Stimulated activated effector memory CD8-positive, alpha-beta T cell treated with anti-CD3 and anti-CD28 coated beads, Interleukin-12 subunit alpha, Interleukin-12 subunit beta, amount 100 ng/mL, for 72 hours (primary cell): Measurements from ENCODE around the gene ATXN1.

Source experiments
- ATAC-seq: fragments of 150-1000 bp; cut with Tn5 transposase; 2 replicates; pipeline ENCODE4 v1.10.0; 2021
- DNase-seq, 2 donors: peaks; one replicate each; pipeline ENCODE4 v3.0.0; 2021 to 2022; ENCODE audit warnings: low spot score in 2 of 2
- H3K27ac Mint-ChIP-seq: one replicate; pipeline ENCODE4 v1.8.0; 2022; ENCODE audit warnings: mild to moderate bottlenecking, mixed read lengths
- H3K36me3 Mint-ChIP-seq: one replicate; pipeline ENCODE4 v1.8.0; 2022; ENCODE audit warnings: mild to moderate bottlenecking, mixed read lengths
- H3K4me1 Mint-ChIP-seq: one replicate; pipeline ENCODE4 v1.8.0; 2022; ENCODE audit warnings: mixed read lengths
- H3K4me3 Mint-ChIP-seq: one replicate; pipeline ENCODE4 v1.8.0; 2022; ENCODE audit warnings: mild to moderate bottlenecking, mixed read lengths
- H3K9me3 Mint-ChIP-seq: one replicate; pipeline ENCODE4 v1.8.0; 2022; ENCODE audit warnings: mixed read lengths

The ATXN1 gene

DNA sequence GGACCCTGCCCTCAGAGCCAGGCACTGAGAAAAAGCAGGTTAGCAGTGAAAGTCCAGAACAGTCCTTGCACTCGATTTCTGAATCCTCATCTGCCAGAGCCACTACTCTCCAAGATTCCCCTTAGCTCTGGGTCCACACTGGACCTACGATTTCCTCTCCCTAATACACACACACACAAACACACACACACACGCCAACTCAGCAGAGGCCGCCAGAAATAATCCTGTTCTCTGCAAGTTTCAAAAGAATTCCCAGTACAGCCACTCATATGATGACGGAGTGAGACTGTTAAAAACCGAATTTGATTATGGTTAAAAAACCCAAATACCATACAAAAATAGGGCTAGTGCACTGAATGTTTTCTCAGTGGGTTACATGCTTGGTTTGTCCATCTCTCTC is 432.0 kb downstream of the ATXN1 start:
- Mint-ChIP-seq H3K4me3 (no peak overlapping the region), H3K27ac (peak overlapping the region; percentile 69), H3K4me1 (peaks cover 29% of the 10 kb centered on the region), H3K36me3 (peaks cover 55% of the 10 kb centered on the region), H3K9me3 (no peaks in the 10 kb centered on the region)
- ATAC-seq (no peak), DNase-seq (no peak)

DNA sequence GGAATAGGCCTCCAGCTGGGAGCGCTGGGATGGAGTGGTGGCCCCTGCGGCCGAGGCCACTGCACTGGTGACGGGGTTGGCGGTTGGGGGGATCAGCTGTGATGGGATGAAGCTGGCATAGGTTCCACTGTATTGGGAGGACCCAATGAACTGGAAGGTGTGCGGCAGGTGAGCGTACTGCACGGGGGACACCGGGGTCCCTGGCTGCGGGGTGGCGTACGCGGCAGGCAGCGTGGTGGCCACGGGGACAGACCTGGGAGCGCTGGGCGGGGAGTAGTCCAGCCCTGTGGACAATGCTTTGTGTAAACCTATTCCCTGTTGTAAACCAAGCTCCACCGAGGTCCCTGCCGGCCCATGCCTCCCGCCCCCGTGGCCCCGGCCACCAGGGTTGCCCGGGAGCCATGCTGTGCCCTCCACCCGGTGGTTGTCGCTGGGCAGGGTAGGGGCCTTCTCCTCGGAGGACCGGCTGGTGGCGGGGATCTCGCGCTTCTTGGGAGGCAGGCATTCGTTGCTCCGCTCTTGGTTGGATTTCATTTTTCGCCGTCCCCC is 433.4 kb downstream of the ATXN1 start:
- H3K4me3 Mint-ChIP-seq, result no peak overlapping the region
- DNase-seq, result no peak
- H3K4me1 Mint-ChIP-seq, result peaks cover 33% of the 10 kb centered on the region
- H3K36me3 Mint-ChIP-seq, result peaks cover 69% of the 10 kb centered on the region
- no peak for ATAC-seq
- no peaks in the 10 kb centered on the region for H3K9me3 Mint-ChIP-seq
- H3K27ac Mint-ChIP-seq, result peak overlapping the region; percentile 69

DNA sequence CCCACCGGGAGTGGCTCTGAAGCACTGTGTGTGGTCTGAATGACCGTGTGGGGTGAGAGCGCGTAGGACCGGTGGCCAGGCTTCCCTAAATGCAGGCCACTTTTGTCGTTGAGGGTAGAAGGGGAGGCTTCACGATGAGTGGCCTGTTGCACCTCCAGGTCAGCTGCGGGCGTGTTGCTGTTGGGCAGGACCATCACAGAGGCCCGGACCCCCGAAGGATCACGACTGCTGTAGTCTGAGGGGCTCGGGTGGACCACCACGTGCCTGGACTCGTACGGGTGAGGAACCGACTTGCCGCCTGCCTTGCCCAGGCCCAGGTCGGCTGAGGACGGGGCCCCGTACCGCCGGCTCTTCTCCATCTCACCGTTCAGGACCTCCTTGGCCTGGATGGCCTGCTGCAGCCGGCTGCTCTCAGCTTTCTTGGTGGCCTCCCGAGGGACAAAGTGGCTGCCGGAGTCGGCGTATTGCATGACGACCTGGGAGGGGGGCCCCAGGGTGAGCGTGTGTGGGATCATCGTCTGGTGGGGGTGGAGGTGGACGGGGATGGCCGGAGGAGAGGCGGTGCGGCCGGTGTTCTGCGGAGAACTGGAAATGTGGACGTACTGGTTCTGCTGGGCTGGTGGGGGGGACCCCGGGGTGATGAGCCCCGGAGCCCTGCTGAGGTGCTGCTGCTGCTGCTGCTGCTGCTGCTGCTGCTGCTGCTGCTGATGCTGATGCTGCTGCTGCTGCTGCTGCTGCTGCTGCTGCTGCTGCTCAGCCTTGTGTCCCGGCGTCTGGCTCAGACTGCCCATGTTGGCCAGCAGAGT is 434.1 kb downstream of the ATXN1 start:
- no peak overlapping the region for H3K4me3 Mint-ChIP-seq
- peaks cover 75% of the 10 kb centered on the region for H3K36me3 Mint-ChIP-seq
- H3K9me3 Mint-ChIP-seq, result no peaks in the 10 kb centered on the region
- peak overlapping the region; percentile 29 for H3K27ac Mint-ChIP-seq
- ATAC-seq (no peak), DNase-seq (no peak)
- H3K4me1 Mint-ChIP-seq, result peaks cover 40% of the 10 kb centered on the region

DNA sequence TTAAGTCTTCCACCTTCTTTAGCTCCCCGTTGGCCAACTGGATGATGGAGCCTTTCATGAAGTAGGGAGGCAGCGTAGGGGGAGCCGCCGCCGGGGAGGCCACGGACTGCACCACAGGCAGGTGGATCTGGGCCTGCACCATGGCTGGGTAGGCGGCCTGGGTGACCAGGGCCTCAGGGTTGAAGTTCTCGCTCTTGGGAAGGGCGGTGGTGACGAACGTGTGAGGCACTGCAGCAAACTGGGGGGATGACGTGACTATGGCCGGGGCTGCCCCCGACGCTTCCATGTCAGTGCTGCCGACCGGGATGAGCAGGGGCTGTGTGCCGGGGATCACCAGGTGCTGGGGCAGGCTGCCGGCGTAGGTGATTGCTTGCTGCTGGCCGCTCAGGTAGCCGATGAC is 434.7 kb downstream of the ATXN1 start:
- peaks cover 47% of the 10 kb centered on the region for H3K4me1 Mint-ChIP-seq
- no peak overlapping the region for H3K4me3 Mint-ChIP-seq
- no peak for ATAC-seq
- H3K9me3 Mint-ChIP-seq, result no peaks in the 10 kb centered on the region
- DNase-seq, result no peak
- peak overlapping the region; percentile 29 for H3K27ac Mint-ChIP-seq
- peaks cover 82% of the 10 kb centered on the region for H3K36me3 Mint-ChIP-seq

DNA sequence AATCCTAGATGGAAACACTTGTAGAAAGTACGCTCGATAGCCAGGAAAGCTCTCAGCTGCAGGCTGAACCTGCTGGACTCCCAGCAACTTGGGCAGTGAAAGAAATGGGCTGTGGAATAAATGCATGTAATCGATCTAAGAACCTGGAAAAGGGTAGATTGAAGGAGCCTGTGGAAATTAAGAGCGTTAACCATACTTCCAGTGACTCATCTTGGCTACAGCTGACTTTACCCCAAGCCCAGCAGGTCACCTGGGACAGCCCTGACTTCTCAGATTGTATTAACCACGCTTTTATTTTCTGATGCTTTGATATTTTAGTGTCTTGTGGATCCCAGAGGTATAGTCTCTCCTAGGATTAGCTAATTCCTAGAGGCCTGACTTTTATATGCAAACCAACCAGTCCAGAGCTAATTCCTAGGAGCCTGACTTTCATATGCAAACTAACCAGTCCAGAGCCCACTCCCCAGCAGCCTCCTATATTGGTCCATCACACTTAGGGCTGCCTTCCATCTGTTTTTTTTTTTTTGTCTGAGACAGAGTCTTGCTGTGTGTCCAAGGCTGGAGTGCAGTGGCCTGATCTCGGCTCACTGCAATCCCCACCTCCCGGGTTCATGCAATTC is 436.5 kb downstream of the ATXN1 start:
- no peak for ATAC-seq
- peaks cover 64% of the 10 kb centered on the region for H3K4me1 Mint-ChIP-seq
- H3K4me3 Mint-ChIP-seq, result no peak overlapping the region

DNA sequence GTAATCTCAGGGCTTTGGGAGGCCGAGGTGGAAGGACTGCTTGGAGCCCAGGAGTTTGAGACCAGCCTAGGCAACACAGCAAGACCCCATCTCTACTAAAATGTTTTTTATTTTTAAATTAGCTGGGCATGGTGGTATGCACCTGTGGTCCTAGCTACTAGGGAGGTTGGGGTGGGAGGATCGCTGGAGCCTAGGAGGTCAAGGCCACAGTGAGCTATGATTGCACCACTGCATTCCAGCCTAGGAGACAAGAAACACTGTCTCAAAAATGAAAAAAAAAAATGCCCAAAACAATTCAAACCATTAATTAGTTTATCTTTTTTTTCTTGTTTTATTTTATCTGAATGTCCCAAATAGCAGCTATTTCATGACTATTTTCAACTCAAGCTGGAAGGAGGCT is 437.1 kb downstream of the ATXN1 start:
- Mint-ChIP-seq H3K27ac (peak overlapping the region; percentile 87), H3K4me1 (peaks cover 67% of the 10 kb centered on the region)

More for the DNA sequence above, 436.5 kb downstream of the ATXN1 start:
- Mint-ChIP-seq H3K36me3 (peaks cover 90% of the 10 kb centered on the region), H3K27ac (peak overlapping the region; percentile 85), H3K9me3 (no peaks in the 10 kb centered on the region)
- no peak for DNase-seq

DNA sequence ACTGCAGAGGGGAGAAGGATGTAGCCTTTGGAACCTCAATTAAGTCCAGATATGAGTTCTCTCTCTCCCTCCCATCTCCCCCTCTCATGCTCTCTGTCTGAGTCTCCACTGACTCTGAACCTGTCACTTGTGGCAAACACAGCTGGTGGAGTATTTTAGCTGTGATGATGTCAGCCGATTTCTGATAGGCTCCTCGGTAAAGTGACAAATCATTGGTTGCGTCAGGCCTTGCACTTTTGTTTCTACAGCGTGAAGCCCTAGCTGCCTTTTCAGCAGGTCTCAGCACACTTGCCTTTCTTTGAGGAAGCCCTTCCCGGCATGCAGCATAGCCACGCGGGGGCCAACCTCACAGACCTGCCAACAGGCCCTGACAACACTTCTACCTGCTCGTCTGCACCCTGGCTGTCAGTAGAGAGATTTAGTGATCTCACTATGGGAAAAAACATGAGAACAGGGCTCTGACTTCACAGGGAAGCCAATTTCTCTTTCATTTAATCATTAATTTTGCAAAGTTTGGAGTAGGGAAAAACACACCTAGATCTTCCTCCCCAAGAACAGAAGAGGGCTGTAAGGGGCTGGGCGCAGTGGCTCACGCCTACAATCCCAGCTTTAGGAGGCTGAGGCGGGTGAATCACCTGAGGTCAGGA is 438.5 kb downstream of the ATXN1 start:
- peaks cover 81% of the 10 kb centered on the region for H3K4me1 Mint-ChIP-seq
- ATAC-seq (peak; percentile 90), DNase-seq (peak; percentile 51 to 89)
- H3K27ac Mint-ChIP-seq, result peak overlapping the region; percentile 87
- H3K4me3 Mint-ChIP-seq, result peak overlapping the region; percentile 67
- H3K9me3 Mint-ChIP-seq, result no peaks in the 10 kb centered on the region
- H3K36me3 Mint-ChIP-seq, result peaks cover 82% of the 10 kb centered on the region

More for the DNA sequence above, 437.1 kb downstream of the ATXN1 start:
- no peak overlapping the region for H3K4me3 Mint-ChIP-seq
- ATAC-seq (no peak), DNase-seq (no peak)
- H3K9me3 Mint-ChIP-seq, result no peaks in the 10 kb centered on the region
- H3K36me3 Mint-ChIP-seq, result peaks cover 87% of the 10 kb centered on the region

DNA sequence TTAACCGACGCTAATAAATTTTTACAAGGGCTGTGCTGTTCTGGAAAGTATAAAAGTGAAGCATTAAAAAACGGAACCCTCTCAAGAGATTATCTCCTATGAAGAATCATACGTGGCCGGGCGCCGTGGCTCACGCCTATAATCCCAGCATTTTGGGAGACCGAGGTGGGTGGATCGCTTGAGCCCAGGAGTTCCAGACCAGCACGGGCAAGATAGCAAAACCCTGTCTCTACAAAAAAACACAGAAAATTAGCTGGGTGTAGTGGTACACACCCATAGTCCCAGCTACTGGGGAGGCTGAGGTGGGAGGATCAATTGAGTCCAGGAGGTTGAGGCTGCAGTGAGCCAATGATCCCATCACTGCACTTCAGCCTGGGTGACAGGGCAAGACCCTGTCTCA is 439.4 kb downstream of the ATXN1 start:
- ATAC-seq (no peak), DNase-seq (no peak)
- Mint-ChIP-seq H3K4me1 (peaks cover 89% of the 10 kb centered on the region), H3K9me3 (no peaks in the 10 kb centered on the region), H3K36me3 (peaks cover 84% of the 10 kb centered on the region), H3K4me3 (peak overlapping the region; percentile 67), H3K27ac (peak overlapping the region; percentile 87)

DNA sequence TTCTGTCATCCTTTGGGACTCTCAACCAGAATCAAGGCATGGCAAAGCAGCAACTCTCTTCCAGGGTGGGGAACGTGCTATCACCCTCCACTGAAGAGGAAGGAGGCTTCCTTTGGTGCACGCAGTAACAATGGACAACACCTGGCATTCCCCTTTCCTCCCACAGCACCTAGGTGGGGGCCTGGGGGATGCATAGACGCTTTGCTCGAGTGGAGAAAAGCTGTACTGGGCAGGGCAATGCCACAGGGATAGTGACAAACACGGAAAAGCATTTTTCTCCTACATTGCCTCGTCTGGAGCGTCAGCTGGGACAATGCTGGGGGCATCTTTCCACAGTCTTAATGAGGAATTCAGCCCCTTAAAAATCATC is 439.9 kb downstream of the ATXN1 start:
- ATAC-seq, result no peak
- H3K36me3 Mint-ChIP-seq, result peaks cover 84% of the 10 kb centered on the region
- DNase-seq, result no peak
- H3K4me1 Mint-ChIP-seq, result peaks cover 87% of the 10 kb centered on the region
- no peaks in the 10 kb centered on the region for H3K9me3 Mint-ChIP-seq
- peak overlapping the region; percentile 67 for H3K4me3 Mint-ChIP-seq
- H3K27ac Mint-ChIP-seq, result peak overlapping the region; percentile 87

DNA sequence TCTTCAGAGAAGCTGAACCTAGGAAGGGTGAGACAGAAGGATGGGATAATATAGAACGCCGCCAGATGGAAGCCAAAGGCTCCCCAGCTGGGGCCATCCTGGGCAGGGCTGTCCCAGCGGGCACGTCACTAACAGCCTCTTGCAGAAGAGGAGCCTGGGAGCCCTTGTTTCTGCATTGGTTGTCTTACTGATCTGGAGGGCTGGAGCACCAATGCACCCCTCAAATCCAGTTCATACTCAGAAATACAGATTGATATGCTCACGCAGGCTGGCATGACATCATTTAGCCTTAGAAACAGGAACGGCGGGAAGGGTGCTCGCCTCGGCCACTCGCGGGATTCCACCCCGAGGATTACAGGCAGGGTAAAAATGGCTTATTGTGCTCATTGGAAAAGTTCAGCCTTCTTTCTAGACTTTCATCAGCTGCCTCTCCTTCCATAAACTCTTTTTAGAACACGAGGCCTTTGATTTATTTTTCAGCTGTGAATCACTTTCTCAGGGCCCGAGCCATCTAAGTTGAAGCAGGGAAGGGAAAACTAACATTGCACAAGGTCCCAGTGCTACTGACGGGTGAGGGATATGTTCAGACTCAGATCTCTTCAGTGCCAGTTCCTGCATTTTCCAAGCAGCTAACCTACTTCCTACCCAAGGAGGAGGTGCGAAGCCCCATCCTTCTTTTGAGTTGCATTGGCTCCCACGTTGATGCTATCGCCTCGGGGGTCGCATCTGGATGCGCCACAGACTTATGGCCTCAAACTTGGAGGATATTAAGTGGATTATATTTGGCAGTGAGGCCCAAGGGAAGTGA is 440.5 kb downstream of the ATXN1 start:
- peak overlapping the region; percentile 65 for H3K4me3 Mint-ChIP-seq
- H3K27ac Mint-ChIP-seq, result peak overlapping the region; percentile 87
- DNase-seq (no peak), ATAC-seq (no peak)
- peaks cover 92% of the 10 kb centered on the region for H3K4me1 Mint-ChIP-seq
- peaks cover 84% of the 10 kb centered on the region for H3K36me3 Mint-ChIP-seq
- no peaks in the 10 kb centered on the region for H3K9me3 Mint-ChIP-seq

DNA sequence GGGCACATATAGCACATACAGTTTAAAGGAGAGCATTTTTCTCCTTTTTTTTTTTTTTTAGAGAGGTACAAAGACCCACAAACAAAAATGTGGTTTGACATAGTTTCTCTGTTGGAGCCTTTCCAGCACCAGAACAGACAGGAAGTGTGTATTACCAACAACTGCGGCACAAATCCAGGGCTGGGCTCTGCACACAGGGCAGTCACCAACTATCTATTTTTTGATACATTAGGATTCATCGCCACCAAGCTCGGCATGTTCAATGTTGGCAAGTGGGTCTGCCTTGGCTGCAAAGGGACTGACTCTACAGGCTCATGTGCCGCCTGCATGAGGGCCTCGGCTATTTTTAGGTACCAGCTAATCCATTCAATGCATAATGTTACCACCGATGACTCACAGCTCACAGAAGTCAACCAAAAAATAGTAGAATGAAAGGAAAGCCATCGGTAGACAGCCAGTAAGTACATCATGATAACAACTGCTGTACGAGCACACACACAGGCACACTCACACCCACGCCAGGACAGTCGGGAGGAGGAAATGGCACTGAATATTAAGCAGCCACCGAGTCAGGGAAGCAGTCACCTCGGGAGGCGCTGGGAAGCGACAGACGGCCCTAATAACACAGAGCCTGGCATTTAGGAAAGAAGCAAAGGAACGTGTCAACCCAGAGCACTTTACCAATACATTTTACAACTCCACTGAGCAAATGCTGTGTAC is 441.3 kb downstream of the ATXN1 start:
- Mint-ChIP-seq H3K27ac (peak overlapping the region; percentile 87), H3K4me3 (peak overlapping the region; percentile 65), H3K4me1 (peaks cover 91% of the 10 kb centered on the region), H3K9me3 (no peaks in the 10 kb centered on the region), H3K36me3 (peaks cover 83% of the 10 kb centered on the region)
- DNase-seq, result peak; percentile 35 to 78
- ATAC-seq, result peak; percentile 76

DNA sequence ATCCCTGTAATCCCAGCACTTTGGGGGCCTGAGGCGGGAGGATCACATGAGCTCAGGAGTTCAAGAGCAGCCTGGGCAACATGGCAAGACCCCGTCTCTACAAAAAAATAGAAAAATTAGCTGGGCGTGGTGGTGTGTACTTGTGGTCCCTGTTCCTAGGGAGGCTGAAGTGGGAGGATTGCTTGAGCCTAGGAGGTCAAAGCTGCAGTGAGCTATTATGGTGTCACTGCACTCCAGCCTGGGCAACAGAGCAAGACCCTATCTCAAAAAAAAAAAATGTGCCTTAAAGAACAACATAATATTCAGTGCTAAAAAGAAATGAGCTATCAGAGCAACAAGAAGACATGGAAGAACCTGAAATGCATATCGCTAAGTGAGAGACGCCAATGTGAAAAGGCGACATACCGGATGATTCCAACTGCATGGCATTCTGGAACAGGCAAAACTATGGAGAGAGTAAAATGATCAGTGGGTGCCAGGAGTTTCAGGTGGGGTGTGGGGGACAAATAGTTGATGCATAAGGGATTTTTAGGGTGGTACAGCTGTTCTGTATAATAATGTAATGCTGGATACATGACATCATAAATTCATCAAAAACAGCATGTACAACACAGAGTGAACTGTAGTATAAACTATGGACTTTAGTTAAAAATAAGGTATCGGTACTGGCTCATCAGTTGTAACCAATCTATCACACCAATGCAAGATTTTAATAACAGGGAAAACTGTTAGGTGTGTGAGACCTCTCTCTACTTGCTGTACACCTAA is 442.1 kb downstream of the ATXN1 start:
- H3K27ac Mint-ChIP-seq, result peak overlapping the region; percentile 87
- peaks cover 85% of the 10 kb centered on the region for H3K4me1 Mint-ChIP-seq
- ATAC-seq, result no peak
- peaks cover 76% of the 10 kb centered on the region for H3K36me3 Mint-ChIP-seq
- H3K4me3 Mint-ChIP-seq, result peak overlapping the region; percentile 65
- H3K9me3 Mint-ChIP-seq, result no peaks in the 10 kb centered on the region
- no peak for DNase-seq

DNA sequence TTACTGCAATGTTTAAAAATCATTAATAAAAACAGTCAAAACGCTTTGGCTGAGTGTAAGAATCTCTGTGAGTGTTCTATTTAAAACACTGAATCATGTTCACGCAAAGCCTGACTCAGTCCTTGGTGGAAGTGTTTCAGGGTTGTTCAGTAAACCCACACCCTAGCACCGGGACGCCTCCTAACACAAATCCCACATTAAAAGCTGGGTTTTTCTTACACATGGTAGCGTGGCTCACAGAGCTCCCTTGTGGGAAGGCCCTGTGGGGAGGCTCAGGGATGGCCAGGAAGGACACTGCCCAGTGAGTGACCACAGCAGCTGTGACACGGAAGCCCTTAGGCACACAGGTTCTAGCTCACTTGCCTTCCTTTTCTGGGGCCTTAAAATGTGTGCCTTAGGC is 442.7 kb downstream of the ATXN1 start:
- Mint-ChIP-seq H3K36me3 (peaks cover 71% of the 10 kb centered on the region), H3K27ac (peak overlapping the region; percentile 87), H3K4me3 (peak overlapping the region; percentile 65), H3K9me3 (no peaks in the 10 kb centered on the region), H3K4me1 (peaks cover 82% of the 10 kb centered on the region)
- ATAC-seq (peak; percentile 45), DNase-seq (peak in 1 of 2 donors; percentile 61)
